Osteoblast (primary cell): Measurements from ENCODE around the gene ASCC2. TPM values are rescaled to one million over a fixed set of nuclear protein-coding genes. Genes with fewer than 3 reads are reported as not detected.

Experiments used
- DNase-seq: peaks from one replicate; pipeline ENCODE4 v3.0.0; 2011; ENCODE audit warnings: low spot score, mixed read lengths; ENCODE audit not compliant: insufficient read length; ENCODE audit errors: missing footprints
- H2AFZ ChIP-seq: 2 replicates; pipeline ENCODE4 v1.6.0; 2011; ENCODE audit warnings: mild to moderate bottlenecking, low read length
- H3K27ac ChIP-seq: 2 replicates; pipeline ENCODE4 v1.5.1; 2011; ENCODE audit warnings: mild to moderate bottlenecking, low read depth, low read length, moderate library complexity
- H3K27me3 ChIP-seq: 2 replicates; pipeline ENCODE4 v1.6.0; 2012; ENCODE audit warnings: mild to moderate bottlenecking, control low read depth, inconsistent platforms, low read length, moderate library complexity; ENCODE audit not compliant: insufficient read depth
- H3K36me3 ChIP-seq: 2 replicates; pipeline ENCODE4 v1.5.1; 2011; ENCODE audit warnings: mild to moderate bottlenecking, low read length, control low read depth, moderate library complexity; ENCODE audit not compliant: insufficient read depth
- H3K4me1 ChIP-seq: 2 replicates; pipeline ENCODE4 v1.5.1; 2011; ENCODE audit warnings: mild to moderate bottlenecking, low read length, control low read depth, moderate library complexity; ENCODE audit not compliant: insufficient read depth
- H3K4me2 ChIP-seq: 2 replicates; pipeline ENCODE4 v1.6.0; 2011; ENCODE audit warnings: mild to moderate bottlenecking, low read length; ENCODE audit not compliant: insufficient read depth
- H3K4me3 ChIP-seq: fragments of 200-600 bp; sonication (generic); 3 replicates; pipeline ENCODE4 v1.5.1; 2012; ENCODE audit warnings: mild to moderate bottlenecking, low read length, inconsistent platforms; ENCODE audit not compliant: insufficient read depth
- H3K79me2 ChIP-seq: 2 replicates; pipeline ENCODE4 v1.6.0; 2012; ENCODE audit warnings: mild to moderate bottlenecking, low read length, control low read depth, inconsistent platforms; ENCODE audit not compliant: insufficient read depth
- H3K9me3 ChIP-seq: 2 replicates; pipeline ENCODE4 v1.5.1; 2011; ENCODE audit warnings: low read depth, low read length, control low read depth
- H4K20me1 ChIP-seq: 2 replicates; pipeline ENCODE4 v1.6.0; 2012; ENCODE audit warnings: mild to moderate bottlenecking, low read length, control low read depth; ENCODE audit not compliant: insufficient read depth
- CTCF ChIP-seq: IDR thresholded peaks from 2 replicates; pipeline ENCODE4 v1.5.1; 2011; ENCODE audit warnings: mild to moderate bottlenecking, low read depth, low read length, moderate library complexity; ENCODE audit errors: extremely low read depth
- total RNA-seq: library from RNA; depleted of rRNA; stranded (reverse); fragments of >200 nt; gene quantifications from 2 replicates; pipeline ENCODE4 v1.2.3, GENCODE V29; 2012

ASCC2 gene
- total RNA-seq, 1 donor: 21.0 TPM

- Histone ChIP-seq H2AFZ (no peak overlapping the region), H4K20me1 (peaks cover 7% of the 10 kb centered on the region), H3K4me1 (peaks cover 7% of the 10 kb centered on the region), H3K36me3 (no peaks in the 10 kb centered on the region), H3K4me3 (no peak overlapping the region), H3K4me2 (no peak overlapping the region), H3K27ac (no peak overlapping the region), H3K27me3 (no peaks in the 10 kb centered on the region), H3K9me3 (no peaks in the 10 kb centered on the region), H3K79me2 (peaks cover 3% of the 10 kb centered on the region)
- DNase-seq: peak; percentile 37
- no peak for TF ChIP-seq CTCF
Observed at GRCh38 chr22:29753808-29754657, 84.0 kb downstream of the ASCC2 start.

- Histone ChIP-seq H3K79me2 (no peaks in the 10 kb centered on the region), H2AFZ (no peak overlapping the region), H3K4me2 (no peak overlapping the region), H4K20me1 (no peaks in the 10 kb centered on the region), H3K4me1 (no peaks in the 10 kb centered on the region), H3K9me3 (no peaks in the 10 kb centered on the region), H3K27ac (no peak overlapping the region), H3K27me3 (no peaks in the 10 kb centered on the region), H3K36me3 (no peaks in the 10 kb centered on the region), H3K4me3 (no peak overlapping the region)
- TF ChIP-seq CTCF: no peak
- DNase-seq: no peak
Observed at GRCh38 chr22:29751669-29752068, 86.4 kb downstream of the ASCC2 start.

- Histone ChIP-seq H3K27ac (no peak overlapping the region), H3K27me3 (no peaks in the 10 kb centered on the region), H3K4me2 (no peak overlapping the region), H3K36me3 (no peaks in the 10 kb centered on the region), H4K20me1 (no peaks in the 10 kb centered on the region), H2AFZ (no peak overlapping the region), H3K4me1 (no peaks in the 10 kb centered on the region), H3K79me2 (no peaks in the 10 kb centered on the region), H3K4me3 (no peak overlapping the region), H3K9me3 (no peaks in the 10 kb centered on the region)
- no peak for TF ChIP-seq CTCF
- DNase-seq: peak; percentile 71
Observed at GRCh38 chr22:29750559-29751538, 87.2 kb downstream of the ASCC2 start.
